ENCODE measurements around the gene G3BP2.

G3BP2 gene

GRCh38 chr4:75685546-75686189 is 12.5 kb upstream of the G3BP2 start:
- DNase-seq (no peak), ATAC-seq (ENCODE audit: insufficient read depth, low read depth) (no peak)
- H3K9ac ChIP-seq (ENCODE audit: low read depth, low read length) = no peak overlapping the region
- TF ChIP-seq EZH2 (IDR thresholded peaks at IDR 0.05; ENCODE audit: borderline replicate concordance, low read depth, low read length, severe bottlenecking) = no peak
- TF ChIP-seq, protein P1, sequence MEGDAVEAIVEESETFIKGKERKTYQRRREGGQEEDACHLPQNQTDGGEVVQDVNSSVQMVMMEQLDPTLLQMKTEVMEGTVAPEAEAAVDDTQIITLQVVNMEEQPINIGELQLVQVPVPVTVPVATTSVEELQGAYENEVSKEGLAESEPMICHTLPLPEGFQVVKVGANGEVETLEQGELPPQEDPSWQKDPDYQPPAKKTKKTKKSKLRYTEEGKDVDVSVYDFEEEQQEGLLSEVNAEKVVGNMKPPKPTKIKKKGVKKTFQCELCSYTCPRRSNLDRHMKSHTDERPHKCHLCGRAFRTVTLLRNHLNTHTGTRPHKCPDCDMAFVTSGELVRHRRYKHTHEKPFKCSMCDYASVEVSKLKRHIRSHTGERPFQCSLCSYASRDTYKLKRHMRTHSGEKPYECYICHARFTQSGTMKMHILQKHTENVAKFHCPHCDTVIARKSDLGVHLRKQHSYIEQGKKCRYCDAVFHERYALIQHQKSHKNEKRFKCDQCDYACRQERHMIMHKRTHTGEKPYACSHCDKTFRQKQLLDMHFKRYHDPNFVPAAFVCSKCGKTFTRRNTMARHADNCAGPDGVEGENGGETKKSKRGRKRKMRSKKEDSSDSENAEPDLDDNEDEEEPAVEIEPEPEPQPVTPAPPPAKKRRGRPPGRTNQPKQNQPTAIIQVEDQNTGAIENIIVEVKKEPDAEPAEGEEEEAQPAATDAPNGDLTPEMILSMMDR (IDR thresholded peaks at IDR 0.05; ENCODE audit: borderline replicate concordance, extremely low read depth, low read length, poor library complexity, severe bottlenecking) = no peak
- H3K27ac ChIP-seq (ENCODE audit: low read length) = no peak overlapping the region
- H3K4me2 ChIP-seq (ENCODE audit: insufficient read depth, low read length) = no peak overlapping the region
- H3K4me3 ChIP-seq (ENCODE audit: low read depth in 1 of 2, low read length in 2 of 2) = no peak overlapping the region
- no peaks in the 10 kb centered on the region for H4K20me1 ChIP-seq (ENCODE audit: insufficient read depth, low read length)
- H3K27me3 ChIP-seq (ENCODE audit: insufficient read depth, low read length, poor library complexity) = no peaks in the 10 kb centered on the region
- H3K4me1 ChIP-seq (ENCODE audit: insufficient read depth, low read length) = peaks cover 22% of the 10 kb centered on the region
- peaks cover 2% of the 10 kb centered on the region for H3K9me3 ChIP-seq (ENCODE audit: insufficient read depth, low read length, severe bottlenecking)
- no peaks in the 10 kb centered on the region for H3K36me3 ChIP-seq (ENCODE audit: insufficient read depth, low read length)
- H2AFZ ChIP-seq (ENCODE audit: low read depth, low read length) = no peak overlapping the region
- no peaks in the 10 kb centered on the region for H3K79me2 ChIP-seq (ENCODE audit: insufficient read depth, low read length)

DNA sequence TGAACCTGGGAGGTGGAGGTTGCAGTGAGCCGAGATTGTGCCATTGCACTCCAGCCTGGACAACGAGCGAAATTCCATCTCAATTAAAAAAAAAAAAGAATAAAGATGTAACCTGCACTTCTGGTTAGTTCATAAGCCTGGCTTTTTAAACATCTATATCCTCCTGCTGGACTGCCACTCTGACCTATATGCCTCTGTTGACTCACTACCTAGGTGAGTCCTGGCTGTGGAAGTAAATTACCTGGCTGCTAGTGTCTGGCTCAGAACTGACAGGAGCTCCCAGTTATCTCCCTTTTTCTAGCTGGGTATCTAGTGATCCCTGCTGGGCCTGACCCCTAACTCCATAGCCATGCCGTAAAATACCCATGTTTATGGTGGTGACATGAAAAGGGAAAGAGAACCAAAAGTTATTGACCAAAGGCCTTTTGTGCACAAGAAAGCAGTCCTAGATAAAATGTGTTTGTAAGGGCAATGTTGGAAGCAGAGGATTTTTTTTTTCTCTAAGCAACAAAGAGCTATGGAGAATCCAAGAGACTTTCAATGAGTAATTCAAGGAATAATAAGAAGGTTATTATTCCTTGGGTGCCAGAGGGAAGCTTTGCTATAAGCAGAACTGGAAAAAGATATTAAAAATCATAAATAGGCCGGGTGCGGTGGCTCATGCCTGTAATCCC is 10.4 kb upstream of the G3BP2 start:
- no peak overlapping the region for H2AFZ ChIP-seq (ENCODE audit: low read depth, low read length)
- H3K36me3 ChIP-seq (ENCODE audit: insufficient read depth, low read length) = no peaks in the 10 kb centered on the region
- H3K27me3 ChIP-seq (ENCODE audit: insufficient read depth, low read length, poor library complexity) = no peaks in the 10 kb centered on the region
- no peak for DNase-seq
- H3K9me3 ChIP-seq (ENCODE audit: insufficient read depth, low read length, severe bottlenecking) = peaks cover 2% of the 10 kb centered on the region
- H3K4me2 ChIP-seq (ENCODE audit: insufficient read depth, low read length) = no peak overlapping the region
- H3K9ac ChIP-seq (ENCODE audit: low read depth, low read length) = no peak overlapping the region
- no peak for ATAC-seq (ENCODE audit: insufficient read depth, low read depth)
- no peaks in the 10 kb centered on the region for H4K20me1 ChIP-seq (ENCODE audit: insufficient read depth, low read length)
- peaks cover 22% of the 10 kb centered on the region for H3K4me1 ChIP-seq (ENCODE audit: insufficient read depth, low read length)
- H3K4me3 ChIP-seq (ENCODE audit: low read depth in 1 of 2, low read length in 2 of 2) = no peak overlapping the region
- TF ChIP-seq, protein P1 (IDR thresholded peaks at IDR 0.05; ENCODE audit: borderline replicate concordance, extremely low read depth, low read length, poor library complexity, severe bottlenecking) = no peak
- no peak for TF ChIP-seq EZH2 (IDR thresholded peaks at IDR 0.05; ENCODE audit: borderline replicate concordance, low read depth, low read length, severe bottlenecking)
- H3K27ac ChIP-seq (ENCODE audit: low read length) = no peak overlapping the region
- no peaks in the 10 kb centered on the region for H3K79me2 ChIP-seq (ENCODE audit: insufficient read depth, low read length)

DNA sequence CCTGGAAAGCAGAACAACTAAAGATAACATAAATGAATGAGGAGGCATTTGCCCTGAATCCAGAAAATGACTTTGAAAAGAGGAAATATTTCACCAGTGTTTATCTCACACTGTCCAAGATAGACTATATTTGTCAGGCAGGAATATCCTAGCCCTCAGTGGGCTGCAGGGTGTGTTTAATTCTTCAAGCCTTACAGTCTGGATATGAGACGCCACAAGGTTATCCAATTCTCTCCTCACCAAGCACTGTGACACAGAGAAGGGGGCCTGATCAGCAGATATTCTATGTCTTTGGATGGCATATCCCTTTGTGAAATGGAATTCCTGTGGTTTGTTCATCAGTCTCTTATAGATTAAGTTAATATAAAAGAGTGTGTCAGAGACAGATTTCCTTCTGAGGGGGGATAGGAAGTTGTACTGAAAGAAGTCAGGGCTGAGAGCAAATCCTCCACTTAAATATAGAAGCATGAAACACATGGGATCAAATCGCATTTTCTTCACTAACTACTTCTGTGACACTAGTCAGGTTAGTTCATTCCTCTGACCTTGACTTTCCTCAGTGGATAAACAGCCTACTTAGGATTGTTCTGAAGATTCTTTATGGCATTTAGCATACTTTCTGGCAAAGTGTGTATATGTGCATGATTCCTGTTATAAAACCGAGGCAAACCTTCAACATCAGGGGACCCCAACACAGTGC is 6.8 kb upstream of the G3BP2 start:
- H3K4me1 ChIP-seq (ENCODE audit: insufficient read depth, low read length) = no peaks in the 10 kb centered on the region
- H2AFZ ChIP-seq (ENCODE audit: low read depth, low read length) = no peak overlapping the region
- H4K20me1 ChIP-seq (ENCODE audit: insufficient read depth, low read length) = no peaks in the 10 kb centered on the region
- H3K27me3 ChIP-seq (ENCODE audit: insufficient read depth, low read length, poor library complexity) = no peaks in the 10 kb centered on the region
- no peaks in the 10 kb centered on the region for H3K9me3 ChIP-seq (ENCODE audit: insufficient read depth, low read length, severe bottlenecking)
- H3K27ac ChIP-seq (ENCODE audit: low read length) = no peak overlapping the region
- DNase-seq (no peak), ATAC-seq (ENCODE audit: insufficient read depth, low read depth) (no peak)
- H3K4me2 ChIP-seq (ENCODE audit: insufficient read depth, low read length) = no peak overlapping the region
- no peaks in the 10 kb centered on the region for H3K36me3 ChIP-seq (ENCODE audit: insufficient read depth, low read length)
- no peak overlapping the region for H3K9ac ChIP-seq (ENCODE audit: low read depth, low read length)
- no peak overlapping the region for H3K4me3 ChIP-seq (ENCODE audit: low read depth in 1 of 2, low read length in 2 of 2)
- TF ChIP-seq, protein P1 (IDR thresholded peaks at IDR 0.05; ENCODE audit: borderline replicate concordance, extremely low read depth, low read length, poor library complexity, severe bottlenecking) = no peak
- no peak for TF ChIP-seq EZH2 (IDR thresholded peaks at IDR 0.05; ENCODE audit: borderline replicate concordance, low read depth, low read length, severe bottlenecking)
- H3K79me2 ChIP-seq (ENCODE audit: insufficient read depth, low read length) = no peaks in the 10 kb centered on the region

Data from DND-41 (cell line).